GM18505 (cell line): ENCODE measurements around the gene ARPIN.
"Not testable (repeated sequence)": the region's sequence is repeated elsewhere in the genome, so short reads cannot be mapped to it uniquely, and the experiment has no call there.

Experiments
- ATAC-seq: cut with Tn5 transposase; IDR thresholded peaks from one replicate; pipeline ENCODE4 v1.9.1; 2021; ENCODE audit not compliant: unreplicated experiment
- POLR2A ChIP-seq: IDR thresholded peaks from 4 replicates; pipeline ENCODE4 v1.6.1; 2011; ENCODE audit warnings: borderline replicate concordance; ENCODE audit not compliant: insufficient read depth, insufficient read length; ENCODE audit errors: extremely low read depth

Gene ARPIN

GRCh38 chr15:89855948-89856347 is 56.8 kb downstream of the ARPIN start:
- no peak for ATAC-seq
- no peak for TF ChIP-seq POLR2A

DNA sequence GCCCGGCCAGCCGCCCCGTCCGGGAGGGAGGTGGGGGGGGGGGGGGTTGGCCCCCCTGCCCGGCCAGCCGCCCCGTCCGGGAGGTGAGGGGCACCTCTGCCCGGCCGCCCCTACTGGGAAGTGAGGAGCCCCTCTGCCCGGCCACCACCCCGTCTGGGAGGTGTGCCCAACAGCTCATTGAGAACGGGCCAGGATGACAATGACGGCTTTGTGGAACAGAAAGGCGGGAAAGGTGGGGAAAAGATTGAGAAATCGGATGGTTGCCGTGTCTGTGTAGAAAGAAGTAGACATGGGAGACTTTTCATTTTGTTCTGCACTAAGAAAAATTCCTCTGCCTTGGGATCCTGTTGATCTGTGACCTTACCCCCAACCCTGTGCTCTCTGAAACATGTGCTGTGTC is 57.9 kb downstream of the ARPIN start:
- not testable (repeated sequence) for ATAC-seq

DNA sequence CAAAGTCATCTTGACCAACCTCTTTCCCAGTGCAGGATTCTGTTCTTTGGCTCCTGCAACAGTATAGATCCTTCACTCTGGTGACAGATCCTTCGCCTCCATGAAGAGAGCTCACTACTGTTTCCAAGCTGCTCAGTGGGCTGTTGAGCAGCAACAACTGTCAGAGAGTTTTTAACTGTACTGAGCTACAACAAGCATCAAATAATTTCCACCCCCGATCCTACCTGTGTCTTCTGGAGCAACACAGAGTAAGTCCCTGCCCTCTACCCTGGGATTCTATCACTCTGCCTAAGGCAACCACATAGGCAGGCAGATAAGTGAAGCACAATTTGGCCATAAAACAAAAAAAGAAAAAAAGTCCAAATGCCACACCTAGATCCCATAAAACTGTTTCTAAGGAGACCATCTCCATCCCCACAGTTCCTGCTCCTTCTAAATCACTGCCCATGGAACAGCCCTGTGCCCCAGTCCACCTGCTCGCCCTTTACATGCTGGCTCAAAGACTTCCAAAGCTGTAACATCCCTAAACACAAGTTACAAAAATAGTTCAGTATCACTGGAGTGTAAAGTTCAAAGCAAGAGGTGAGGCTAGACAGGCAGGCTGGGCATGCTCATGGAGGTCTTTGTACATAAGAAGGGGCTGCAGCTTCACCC is 60.3 kb downstream of the ARPIN start:
- TF ChIP-seq POLR2A: no peak
- no peak for ATAC-seq

DNA sequence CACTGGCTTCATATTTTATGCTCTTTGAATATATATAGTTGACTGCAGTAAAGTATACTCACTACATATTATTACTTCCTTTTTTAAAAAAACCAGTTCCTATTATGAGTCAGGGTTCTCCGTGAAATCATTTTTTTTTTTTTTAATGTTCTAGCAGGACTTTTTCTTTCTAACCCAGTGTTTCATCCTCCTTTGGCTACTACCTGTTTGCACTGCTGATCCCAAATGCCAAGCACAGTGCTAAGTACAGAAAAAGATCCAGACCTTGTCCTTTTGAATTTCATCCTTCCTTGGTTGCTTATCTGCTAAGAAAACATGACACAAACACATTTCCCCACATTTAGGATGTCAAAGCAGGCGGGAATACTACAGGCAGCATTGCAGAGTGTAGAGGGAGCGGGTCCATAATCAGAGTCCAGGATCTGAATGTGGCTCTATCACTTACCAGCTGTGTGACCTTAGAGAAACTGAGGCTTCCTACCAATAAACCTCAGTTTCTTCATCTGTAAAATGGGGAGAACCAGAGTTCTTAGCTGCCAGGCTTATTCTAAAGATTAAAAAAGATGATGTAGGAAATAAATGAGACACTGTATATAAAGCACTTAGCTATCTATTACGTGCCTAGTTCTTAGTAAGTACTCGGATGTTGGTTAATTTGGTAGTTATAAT is 60.9 kb downstream of the ARPIN start:
- TF ChIP-seq POLR2A: no peak
- ATAC-seq: peak; percentile 54

DNA sequence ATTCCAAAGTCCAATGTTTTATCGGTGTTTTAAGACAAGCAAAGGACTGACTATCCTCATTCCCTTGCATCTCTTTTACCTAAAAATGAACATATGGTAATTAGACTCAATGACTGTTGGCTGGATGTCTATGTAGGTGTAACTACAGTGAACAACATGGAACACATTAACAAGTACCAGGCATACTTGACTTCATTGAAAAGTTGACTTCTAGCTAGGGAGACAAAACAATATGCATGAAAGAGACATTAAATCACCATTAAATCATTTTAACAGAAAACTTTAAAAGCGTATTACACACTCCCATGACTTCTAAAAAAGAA is 63.8 kb downstream of the ARPIN start:
- TF ChIP-seq POLR2A: no peak
- ATAC-seq: no peak

- TF ChIP-seq POLR2A: no peak
- ATAC-seq: no peak
Observed at GRCh38 chr15:89847101-89847500, 65.7 kb downstream of the ARPIN start.

DNA sequence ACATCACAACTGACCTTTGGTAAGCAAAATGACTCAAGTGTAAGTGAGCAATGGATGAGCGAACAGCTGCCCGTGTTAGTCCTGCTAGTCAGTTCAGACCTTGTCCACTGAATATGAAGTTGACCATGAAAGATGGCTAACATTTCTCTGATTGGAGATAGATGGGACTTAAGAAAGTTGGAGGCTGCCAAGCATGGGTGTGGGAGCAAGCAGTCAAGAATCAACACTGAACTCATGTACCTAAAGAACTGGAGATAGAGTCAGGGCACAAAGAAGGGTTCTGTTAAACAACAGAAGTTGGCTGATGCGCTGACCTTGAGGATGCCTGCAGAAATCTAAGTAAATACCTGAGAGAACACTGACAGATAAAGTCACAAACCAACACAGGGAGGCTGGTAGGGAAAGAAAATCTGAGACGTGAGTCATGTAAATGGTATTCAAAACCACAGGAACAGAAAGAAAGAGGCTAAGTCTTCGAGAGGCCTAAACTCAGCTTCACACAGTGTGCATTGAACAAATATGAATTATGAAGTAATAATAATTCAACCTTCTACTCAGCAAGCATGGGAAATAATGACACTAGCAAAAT is 67.4 kb downstream of the ARPIN start:
- ATAC-seq: no peak

More for the DNA sequence above, 67.4 kb downstream of the ARPIN start:
- TF ChIP-seq POLR2A: no peak
